ENCODE results near the gene TBXAS1.

DNA sequence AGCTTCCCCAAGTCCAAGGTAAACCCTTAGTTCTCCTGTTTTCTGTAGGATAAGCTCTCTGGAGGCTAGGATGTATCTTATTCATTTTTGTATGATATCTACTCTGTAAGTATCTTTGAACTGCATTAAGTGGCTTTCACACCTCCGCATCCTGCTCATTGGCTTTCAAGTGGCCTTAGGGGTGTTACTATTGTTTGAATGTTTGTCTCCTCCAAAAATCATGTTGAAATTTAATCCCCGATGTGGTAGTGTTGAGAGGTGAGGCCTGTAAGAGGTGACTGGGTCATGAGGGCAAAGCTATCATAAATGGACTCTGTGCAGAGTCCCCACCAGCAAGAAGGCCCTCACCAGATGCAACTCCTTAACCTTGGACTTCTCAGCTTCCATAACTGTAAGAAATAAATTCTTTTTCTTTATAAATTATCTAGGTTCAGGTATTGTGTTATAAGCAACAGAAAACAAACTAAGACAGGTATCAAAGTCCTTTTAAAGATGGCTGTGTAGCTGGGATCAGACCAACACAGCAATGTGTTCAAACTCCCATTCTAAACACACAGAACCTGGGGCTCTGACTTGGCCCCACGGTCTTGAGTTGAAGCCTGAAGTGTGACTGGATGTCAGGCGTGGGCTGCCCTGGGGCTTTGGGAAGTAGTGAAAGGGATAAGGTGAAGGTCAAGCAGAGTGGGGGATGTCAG is 25.9 kb downstream of the TBXAS1 start:
- no peak for TF ChIP-seq POLR2A (IDR thresholded peaks at IDR 0.05)
- TF ChIP-seq, protein P1, sequence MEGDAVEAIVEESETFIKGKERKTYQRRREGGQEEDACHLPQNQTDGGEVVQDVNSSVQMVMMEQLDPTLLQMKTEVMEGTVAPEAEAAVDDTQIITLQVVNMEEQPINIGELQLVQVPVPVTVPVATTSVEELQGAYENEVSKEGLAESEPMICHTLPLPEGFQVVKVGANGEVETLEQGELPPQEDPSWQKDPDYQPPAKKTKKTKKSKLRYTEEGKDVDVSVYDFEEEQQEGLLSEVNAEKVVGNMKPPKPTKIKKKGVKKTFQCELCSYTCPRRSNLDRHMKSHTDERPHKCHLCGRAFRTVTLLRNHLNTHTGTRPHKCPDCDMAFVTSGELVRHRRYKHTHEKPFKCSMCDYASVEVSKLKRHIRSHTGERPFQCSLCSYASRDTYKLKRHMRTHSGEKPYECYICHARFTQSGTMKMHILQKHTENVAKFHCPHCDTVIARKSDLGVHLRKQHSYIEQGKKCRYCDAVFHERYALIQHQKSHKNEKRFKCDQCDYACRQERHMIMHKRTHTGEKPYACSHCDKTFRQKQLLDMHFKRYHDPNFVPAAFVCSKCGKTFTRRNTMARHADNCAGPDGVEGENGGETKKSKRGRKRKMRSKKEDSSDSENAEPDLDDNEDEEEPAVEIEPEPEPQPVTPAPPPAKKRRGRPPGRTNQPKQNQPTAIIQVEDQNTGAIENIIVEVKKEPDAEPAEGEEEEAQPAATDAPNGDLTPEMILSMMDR (IDR thresholded peaks at IDR 0.05): no peak

Data from heart left ventricle (tissue), 13 donors.